ENCODE results near the gene TRIP13. TPM values are rescaled to one million over a fixed set of nuclear protein-coding genes. Genes with fewer than 3 reads are reported as not detected.
"Not testable (repeated sequence)": the region's sequence is repeated elsewhere in the genome, so short reads cannot be mapped to it uniquely, and the experiment has no call there.

Gene TRIP13
- total and polyA plus RNA-seq, 2 donors = 1.6 to 8.7 TPM

DNA sequence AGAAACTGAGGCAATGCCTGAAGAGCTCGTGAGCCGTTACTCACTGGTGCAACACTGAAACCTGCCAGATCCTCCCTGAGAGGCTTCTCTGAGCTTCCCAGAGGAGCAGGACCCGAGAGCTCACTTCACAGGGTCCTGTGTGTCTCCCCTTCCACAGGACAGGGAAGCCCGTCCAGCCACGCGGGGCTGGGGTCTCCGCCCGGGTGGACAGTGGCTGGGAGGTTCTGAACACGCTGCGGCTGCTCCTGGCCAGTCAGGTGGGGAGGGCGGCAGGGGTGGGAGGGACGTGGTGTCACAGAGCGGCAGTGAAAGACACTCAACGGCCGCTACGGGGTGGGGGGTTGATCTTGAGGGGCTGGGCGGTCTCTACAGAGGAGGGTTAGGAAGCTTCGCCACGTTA, 41.6 kb upstream of the TRIP13 start:
- H3K4me1 ChIP-seq (ENCODE audit: insufficient read depth) = no peaks in the 10 kb centered on the region
- H3K4me3 ChIP-seq (ENCODE audit: low read depth, low read length) = no peak overlapping the region
- H3K36me3 ChIP-seq (ENCODE audit: insufficient read depth) = no peaks in the 10 kb centered on the region
- DNase-seq (ENCODE audit: extremely low spot score) = no peak
- H3K27ac ChIP-seq (ENCODE audit: low read depth) = no peak overlapping the region
- WGBS = 55% methylated on average over 19 of the region's 19 CpGs

DNA sequence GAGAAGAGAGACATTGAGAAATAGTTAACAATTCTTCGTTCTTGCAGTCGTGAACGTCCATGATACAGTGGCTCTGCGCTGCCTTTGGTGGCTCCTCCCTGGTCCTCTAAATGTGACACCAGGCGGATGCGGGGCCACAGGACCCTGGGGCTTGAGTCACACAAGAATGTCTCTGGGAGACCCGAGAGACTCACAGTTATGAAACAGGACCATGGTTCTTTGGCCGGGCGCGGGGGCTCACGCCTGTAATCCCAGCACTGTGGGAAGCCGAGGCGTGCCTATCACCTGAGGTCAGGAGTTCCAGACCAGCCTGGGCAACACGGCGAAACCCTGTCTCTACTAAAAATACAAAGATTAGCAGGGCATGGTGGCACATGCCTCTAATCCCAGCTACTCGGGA, 41.1 kb upstream of the TRIP13 start:
- Histone ChIP-seq H3K27ac (ENCODE audit: low read depth) (no peak overlapping the region), H3K4me3 (ENCODE audit: low read depth, low read length) (no peak overlapping the region), H3K4me1 (ENCODE audit: insufficient read depth) (no peaks in the 10 kb centered on the region), H3K36me3 (ENCODE audit: insufficient read depth) (no peaks in the 10 kb centered on the region)
- DNase-seq (ENCODE audit: extremely low spot score) = no peak
- WGBS = 81% methylated on average over 16 of the region's 16 CpGs

DNA sequence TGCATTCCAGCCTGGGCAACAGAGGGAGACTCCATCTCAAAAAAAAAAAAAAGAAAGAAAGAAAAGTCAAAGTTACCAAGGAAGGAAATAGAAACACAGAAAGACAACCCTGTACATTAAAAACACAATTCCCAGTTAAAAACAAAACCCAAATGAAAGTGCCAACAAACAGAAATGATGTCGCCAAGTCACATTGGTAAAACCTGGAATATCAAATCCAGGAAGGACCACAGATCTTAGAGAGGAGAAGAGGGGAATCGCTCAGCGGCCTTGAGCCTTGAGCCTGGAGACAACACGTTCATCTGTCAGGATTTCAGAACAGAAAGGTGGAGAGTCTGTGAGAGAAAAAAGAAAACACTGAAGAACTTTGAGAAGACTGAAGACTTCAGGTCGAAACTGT, 40.7 kb upstream of the TRIP13 start:
- 59% methylated on average over 5 of the region's 5 CpGs for WGBS

DNA sequence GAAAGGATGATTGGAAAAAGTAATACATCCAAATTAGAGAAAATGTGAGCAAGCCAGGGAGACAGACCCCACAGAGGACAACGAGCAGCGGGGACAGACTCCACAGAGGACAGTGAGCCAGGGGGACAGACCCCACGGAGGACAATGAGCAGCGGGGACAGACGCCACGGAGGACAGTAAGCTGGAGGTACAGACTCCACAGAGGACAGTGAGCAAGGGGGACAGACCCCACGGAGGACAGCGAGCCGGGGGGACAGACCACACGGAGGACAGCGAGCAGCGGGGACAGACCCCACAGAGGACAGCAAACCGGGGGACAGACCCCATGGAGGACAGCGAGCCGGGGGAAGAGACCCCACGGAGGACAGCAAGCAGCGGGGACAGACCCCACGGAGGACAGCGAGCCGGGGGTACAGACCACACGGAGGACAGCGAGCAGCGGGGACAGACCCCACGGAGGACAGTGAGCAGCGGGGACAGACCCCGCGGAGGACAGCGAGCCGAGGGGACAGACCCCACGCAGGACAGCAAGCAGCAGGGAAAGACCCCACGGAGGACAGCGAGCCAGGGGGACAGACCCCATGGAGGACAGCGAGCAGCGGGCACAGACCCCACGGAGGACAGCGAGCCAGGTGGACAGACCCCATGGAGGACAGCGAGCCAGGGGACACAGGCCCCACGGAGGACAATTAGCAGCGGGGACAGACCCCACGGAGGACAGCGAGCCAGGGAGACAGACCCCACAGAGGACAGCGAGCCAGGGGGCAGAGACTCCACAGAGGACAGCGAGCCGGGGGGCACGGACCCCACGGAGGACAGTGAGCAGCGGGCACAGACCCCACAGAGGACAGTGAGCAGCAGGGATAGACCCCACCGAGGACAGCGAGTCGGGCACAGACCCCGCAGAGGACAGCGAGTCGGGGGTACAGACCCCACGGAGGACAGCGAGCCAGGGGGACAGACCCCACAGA, 40.0 kb upstream of the TRIP13 start:
- H3K4me1 ChIP-seq (ENCODE audit: insufficient read depth) = no peaks in the 10 kb centered on the region
- no peak overlapping the region for H3K4me3 ChIP-seq (ENCODE audit: low read depth, low read length)
- no peak overlapping the region for H3K27ac ChIP-seq (ENCODE audit: low read depth)
- 90% methylated on average over 55 of the region's 55 CpGs for WGBS
- H3K36me3 ChIP-seq (ENCODE audit: insufficient read depth) = no peaks in the 10 kb centered on the region
- DNase-seq (ENCODE audit: extremely low spot score) = no peak

More for the DNA sequence above, 40.7 kb upstream of the TRIP13 start:
- Histone ChIP-seq H3K4me3 (ENCODE audit: low read depth, low read length) (no peak overlapping the region), H3K27ac (ENCODE audit: low read depth) (no peak overlapping the region), H3K36me3 (ENCODE audit: insufficient read depth) (no peaks in the 10 kb centered on the region), H3K4me1 (ENCODE audit: insufficient read depth) (no peaks in the 10 kb centered on the region)
- DNase-seq (ENCODE audit: extremely low spot score) = no peak

DNA sequence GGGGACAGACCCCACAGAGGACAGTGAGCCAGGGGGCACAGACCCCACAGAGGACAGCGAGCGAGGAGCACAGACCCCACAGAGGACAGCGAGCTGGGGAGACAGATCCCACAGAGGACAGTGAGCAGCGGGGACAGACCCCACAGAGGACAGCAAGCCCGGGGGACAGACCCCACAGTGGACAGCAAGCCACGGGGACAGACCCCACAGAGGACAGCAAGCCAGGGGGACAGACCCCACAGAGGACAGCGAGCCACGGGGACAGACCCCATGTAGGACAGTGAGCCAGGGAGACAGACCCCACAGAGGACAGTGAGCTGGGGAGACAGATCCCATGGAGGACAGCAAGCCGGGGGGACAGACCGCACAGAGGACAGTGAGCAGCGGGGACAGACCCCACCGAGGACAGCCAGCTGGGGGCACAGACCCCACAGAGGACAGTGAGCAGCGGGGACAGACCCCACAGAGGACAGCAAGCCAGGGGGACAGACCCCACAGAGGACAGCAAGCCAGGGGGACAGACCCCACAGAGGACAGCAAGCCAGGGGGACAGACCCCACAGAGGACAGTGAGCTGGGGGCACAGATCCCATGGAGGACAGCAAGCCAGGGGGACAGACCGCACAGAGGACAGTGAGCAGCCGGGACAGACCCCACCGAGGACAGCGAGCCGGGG, 39.1 kb upstream of the TRIP13 start:
- H3K36me3 ChIP-seq (ENCODE audit: insufficient read depth); H3K4me3 ChIP-seq (ENCODE audit: low read depth, low read length); H3K27ac ChIP-seq (ENCODE audit: low read depth); H3K4me1 ChIP-seq (ENCODE audit: insufficient read depth); DNase-seq (ENCODE audit: extremely low spot score): not testable (repeated sequence)
- 87% methylated on average over 18 of the region's 18 CpGs for WGBS

DNA sequence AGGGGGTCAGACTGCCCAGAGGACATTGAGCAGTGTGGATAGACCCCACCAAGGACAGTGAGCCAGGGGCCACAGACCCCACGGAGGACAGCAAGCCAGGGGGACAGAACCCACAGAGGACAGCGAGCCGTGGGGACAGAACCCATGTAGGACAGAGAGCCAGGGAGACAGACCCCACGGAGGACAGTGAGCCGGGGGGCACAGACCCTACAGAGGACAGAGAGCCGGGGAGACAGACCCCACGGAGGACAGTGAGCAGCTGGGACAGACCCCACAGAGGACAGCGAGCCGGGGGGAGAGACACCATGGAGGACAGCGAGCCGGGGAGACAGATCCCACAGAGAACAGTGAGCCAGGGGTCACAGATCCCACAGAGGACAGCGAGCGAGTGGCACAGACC, 38.5 kb upstream of the TRIP13 start:
- Histone ChIP-seq H3K4me1 (ENCODE audit: insufficient read depth) (no peaks in the 10 kb centered on the region), H3K27ac (ENCODE audit: low read depth) (no peak overlapping the region), H3K4me3 (ENCODE audit: low read depth, low read length) (no peak overlapping the region), H3K36me3 (ENCODE audit: insufficient read depth) (no peaks in the 10 kb centered on the region)
- 83% methylated on average over 13 of the region's 13 CpGs for WGBS
- no peak for DNase-seq (ENCODE audit: extremely low spot score)

DNA sequence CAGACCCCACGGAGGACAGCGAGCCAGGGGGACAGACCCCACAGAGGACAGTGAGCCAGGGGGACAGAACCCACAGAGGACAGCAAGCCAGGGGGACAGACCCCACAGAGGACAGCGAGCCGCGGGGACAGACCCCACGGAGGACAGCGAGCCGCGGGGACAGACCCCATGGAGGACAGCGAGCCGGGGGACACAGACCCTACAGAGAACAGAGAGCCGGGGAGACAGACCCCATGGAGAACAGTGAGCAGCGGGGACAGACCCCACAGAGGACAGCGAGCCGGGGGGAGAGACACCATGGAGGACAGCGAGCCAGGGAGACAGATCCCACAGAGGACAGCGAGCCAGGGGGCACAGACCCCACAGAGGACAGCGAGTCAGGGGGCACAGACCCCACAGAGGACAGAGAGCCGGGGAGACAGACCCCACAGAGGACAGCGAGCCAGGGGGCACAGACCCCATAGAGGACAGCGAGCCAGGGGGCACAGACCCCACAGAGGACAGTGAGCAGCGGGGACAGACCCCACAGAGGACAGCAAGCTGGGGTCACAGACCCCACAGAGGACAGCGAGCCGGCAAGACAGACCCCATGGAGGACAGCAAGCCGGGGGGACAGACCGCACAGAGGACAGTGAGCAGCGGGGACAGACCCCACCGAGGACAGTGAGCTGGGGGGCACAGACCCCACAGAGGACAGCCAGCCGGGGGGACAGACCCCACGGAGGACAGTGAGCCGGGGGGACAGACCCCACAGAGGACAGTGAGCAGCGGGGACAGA, 37.5 kb upstream of the TRIP13 start:
- H3K4me1 ChIP-seq (ENCODE audit: insufficient read depth) = no peaks in the 10 kb centered on the region
- no peak overlapping the region for H3K4me3 ChIP-seq (ENCODE audit: low read depth, low read length)
- no peak for DNase-seq (ENCODE audit: extremely low spot score)
- WGBS = 90% methylated on average over 32 of the region's 32 CpGs
- H3K36me3 ChIP-seq (ENCODE audit: insufficient read depth) = no peaks in the 10 kb centered on the region
- H3K27ac ChIP-seq (ENCODE audit: low read depth) = no peak overlapping the region

DNA sequence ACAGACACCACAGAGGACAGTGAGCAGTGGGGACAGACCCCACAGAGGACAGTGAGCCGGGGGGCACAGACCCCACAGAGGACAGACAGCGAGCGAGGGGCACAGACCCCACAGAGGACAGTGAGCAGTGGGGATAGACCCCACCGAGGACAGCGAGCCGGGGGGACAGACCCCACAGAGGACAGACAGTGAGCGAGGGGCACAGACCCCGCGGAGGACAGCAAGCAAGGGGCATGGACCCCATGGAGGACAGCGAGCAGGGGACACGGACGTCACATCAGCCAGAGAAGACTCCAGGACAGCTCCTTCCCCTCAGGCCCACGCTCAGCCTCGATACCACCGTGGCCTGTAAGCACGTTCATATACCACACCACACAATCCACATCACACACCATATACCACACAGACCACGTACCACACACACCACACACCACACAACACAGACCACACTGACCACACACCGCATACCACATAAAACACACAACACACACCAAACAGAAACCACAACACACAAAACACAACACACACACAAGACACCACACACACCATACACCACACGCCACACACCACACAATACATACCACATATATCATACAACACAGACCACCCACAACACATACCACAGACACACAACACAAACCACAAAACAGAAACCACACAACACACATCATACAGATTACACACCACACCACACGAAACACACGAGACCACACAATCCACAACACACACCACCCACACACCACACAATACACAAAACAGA, 36.7 kb upstream of the TRIP13 start:
- no peaks in the 10 kb centered on the region for H3K4me1 ChIP-seq (ENCODE audit: insufficient read depth)
- DNase-seq (ENCODE audit: extremely low spot score) = no peak
- 79% methylated on average over 21 of the region's 21 CpGs for WGBS

DNA sequence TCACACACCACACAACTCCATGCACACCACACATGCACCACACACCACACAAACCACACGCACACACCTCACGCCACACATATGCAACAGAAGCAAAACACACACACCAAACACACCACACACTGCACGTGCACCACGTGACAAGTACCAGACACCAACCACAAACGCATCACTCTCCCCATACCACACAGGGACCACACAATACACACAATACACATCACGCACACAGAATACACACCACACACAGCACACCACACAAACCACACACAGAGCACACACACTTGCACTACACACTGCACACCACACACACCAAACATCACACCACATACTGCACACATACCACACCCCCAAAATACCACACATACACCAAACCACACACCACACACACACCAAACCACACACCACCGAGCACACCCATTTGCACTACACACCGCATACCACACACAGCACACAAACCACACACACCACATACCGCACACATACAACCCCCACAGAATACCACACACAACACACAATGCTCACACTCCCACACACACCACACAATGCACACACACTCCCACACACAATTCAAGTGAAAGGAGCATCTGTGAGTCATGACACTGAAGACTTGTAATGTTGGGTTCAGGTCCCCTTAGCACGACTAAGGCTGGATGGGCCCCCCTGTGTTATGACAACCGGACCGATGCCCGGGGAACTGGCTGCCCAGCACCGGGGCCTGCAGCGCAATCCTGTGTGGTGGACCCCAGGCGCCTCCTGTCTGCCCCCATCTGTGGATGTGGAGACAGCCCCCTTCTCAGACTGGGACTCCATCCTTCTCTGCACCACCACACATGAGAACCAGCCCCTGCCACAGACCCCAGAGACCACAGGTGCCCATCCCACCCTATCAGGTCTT, 35.9 kb upstream of the TRIP13 start:
- Histone ChIP-seq H3K4me3 (ENCODE audit: low read depth, low read length) (no peak overlapping the region), H3K36me3 (ENCODE audit: insufficient read depth) (no peaks in the 10 kb centered on the region), H3K4me1 (ENCODE audit: insufficient read depth) (no peaks in the 10 kb centered on the region), H3K27ac (ENCODE audit: low read depth) (no peak overlapping the region)
- no peak for DNase-seq (ENCODE audit: extremely low spot score)
- WGBS = 88% methylated on average over 16 of the region's 16 CpGs

More for the DNA sequence above, 36.7 kb upstream of the TRIP13 start:
- Histone ChIP-seq H3K36me3 (ENCODE audit: insufficient read depth) (no peaks in the 10 kb centered on the region), H3K27ac (ENCODE audit: low read depth) (no peak overlapping the region), H3K4me3 (ENCODE audit: low read depth, low read length) (no peak overlapping the region)

DNA sequence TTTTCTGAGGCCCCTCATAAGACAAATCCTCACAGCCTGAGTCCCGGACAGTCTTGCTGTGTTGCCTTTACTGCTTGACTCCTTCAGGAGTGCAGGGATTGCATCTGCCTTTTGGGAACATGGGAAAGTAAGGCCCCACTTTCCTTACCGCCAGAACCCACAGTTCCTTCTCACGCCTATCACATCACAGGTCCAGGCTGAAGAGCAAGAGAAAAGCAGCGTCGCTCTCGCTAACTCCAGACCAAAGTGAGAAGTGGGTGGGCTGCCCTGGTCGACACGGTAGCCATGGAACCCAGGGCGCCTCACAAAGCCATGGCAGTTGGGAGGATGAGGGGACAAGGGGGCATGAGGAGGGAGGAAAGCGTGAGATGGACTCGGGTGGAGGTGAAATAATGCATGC, 34.0 kb upstream of the TRIP13 start:
- no peak for DNase-seq (ENCODE audit: extremely low spot score)
- H3K36me3 ChIP-seq (ENCODE audit: insufficient read depth) = no peaks in the 10 kb centered on the region
- H3K27ac ChIP-seq (ENCODE audit: low read depth) = no peak overlapping the region
- H3K4me3 ChIP-seq (ENCODE audit: low read depth, low read length) = no peak overlapping the region
- no peaks in the 10 kb centered on the region for H3K4me1 ChIP-seq (ENCODE audit: insufficient read depth)
- 86% methylated on average over 11 of the region's 11 CpGs for WGBS

DNA sequence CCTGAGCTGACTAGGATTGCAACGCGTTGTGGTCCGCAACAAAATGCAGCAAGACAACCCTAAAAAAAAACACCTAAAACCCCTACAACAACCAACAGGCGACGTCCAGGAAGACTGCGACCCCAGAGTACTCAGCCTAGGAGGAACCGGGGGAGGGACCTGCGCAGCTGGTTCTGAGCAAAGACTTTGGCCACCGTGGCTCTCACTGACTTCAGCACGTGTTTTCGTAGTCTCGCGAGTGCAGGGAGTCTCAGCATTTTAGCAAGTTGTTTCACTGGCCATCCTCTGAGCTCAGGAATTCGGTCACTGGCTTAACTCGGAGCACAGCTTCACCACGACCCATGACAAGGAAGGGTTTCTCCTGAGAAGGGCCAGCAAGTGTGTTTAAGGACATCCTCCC, 33.3 kb upstream of the TRIP13 start:
- 81% methylated on average over 16 of the region's 16 CpGs for WGBS
- no peak for DNase-seq (ENCODE audit: extremely low spot score)

DNA sequence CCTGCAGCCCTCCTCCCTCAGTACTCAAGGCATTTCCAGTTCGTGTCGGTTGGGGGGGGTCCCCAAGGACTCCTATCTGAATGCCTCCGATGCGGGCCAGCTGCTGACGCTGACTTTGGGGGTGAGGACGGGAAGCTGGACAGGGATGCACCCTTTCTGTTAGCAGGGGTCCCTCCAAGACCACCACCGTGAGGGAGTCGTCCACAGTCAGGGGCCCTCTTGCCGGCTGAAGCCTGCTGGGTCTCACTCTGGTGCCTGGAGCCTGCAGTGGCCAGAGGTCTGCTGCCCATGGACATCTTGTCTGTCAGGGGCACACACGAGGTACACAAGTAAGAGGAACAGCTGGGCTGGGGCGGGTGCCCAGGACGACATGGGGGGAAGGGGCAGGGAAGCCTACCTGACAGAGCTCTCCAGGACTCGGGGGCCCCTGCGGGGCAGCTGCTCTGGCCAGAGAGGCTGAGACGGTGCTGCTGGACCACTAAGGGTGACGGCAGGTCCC, 32.8 kb upstream of the TRIP13 start:
- no peak for DNase-seq (ENCODE audit: extremely low spot score)
- H3K4me3 ChIP-seq (ENCODE audit: low read depth, low read length) = no peak overlapping the region
- H3K36me3 ChIP-seq (ENCODE audit: insufficient read depth) = peaks cover 2% of the 10 kb centered on the region
- H3K27ac ChIP-seq (ENCODE audit: low read depth) = no peak overlapping the region
- H3K4me1 ChIP-seq (ENCODE audit: insufficient read depth) = no peaks in the 10 kb centered on the region
- 80% methylated on average over 16 of the region's 16 CpGs for whole genome bisulfite sequencing

More for the DNA sequence above, 33.3 kb upstream of the TRIP13 start:
- Histone ChIP-seq H3K36me3 (ENCODE audit: insufficient read depth) (no peaks in the 10 kb centered on the region), H3K4me3 (ENCODE audit: low read depth, low read length) (no peak overlapping the region), H3K4me1 (ENCODE audit: insufficient read depth) (no peaks in the 10 kb centered on the region), H3K27ac (ENCODE audit: low read depth) (no peak overlapping the region)

All from urinary bladder (tissue), 4 donors.